Measurements from ENCODE around the gene SLC8A1.

The SLC8A1 gene

DNA sequence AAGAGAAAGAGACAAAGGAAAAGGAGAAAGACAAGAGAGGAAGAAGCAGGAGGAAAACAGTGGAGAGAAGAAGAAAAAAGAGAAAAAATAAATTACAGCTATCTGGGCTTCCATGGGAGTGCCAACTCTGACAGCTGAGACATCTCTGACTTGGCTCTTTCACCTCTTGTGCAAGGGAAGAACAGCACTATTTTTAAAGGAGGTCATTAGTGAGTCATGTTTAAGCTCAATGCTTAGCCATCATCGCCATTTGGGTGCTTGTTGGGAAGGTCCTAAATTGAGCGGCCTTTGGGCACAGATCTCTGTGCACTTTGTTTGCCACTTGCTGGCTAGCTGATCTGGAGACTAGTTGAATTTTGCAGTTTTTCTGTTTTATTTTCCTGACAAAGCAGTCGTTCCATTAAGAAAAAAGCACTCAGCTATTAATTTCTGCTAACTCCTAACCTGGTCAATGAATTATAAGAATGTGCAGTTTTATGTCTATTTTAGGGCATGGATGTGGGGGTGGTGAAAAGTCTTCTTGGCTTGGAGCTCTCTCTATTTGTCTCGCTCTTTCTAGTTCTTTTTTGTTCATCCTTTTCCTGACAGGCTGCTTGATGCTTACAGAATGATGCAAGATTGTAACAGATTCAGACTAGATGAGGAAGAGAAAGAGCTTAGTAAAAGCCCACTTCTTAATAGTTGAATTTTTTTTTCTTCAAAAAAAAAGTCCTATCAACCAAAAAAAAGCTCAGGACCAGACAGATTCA is 231.5 kb downstream of the SLC8A1 start:
- no peak for DNase-seq

DNA sequence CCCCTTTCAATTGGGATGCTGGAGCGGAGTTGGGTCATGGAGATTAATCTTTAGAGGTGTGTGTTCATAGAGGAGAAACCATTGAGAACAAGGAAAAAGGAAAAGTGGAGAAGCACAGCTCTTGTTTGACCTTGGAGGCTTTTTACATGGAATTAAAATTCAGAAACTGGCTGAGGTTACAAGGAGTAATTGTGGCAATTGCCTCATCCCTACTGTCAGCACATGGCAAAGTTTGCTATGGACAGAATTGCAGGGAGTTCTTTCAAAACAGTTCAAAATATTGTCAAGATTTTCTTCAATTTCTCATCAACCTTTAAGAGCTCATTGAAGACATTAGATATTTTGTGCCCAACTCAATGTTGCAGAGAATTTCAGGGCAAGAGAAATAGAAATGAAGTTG is 232.7 kb downstream of the SLC8A1 start:
- DNase-seq: no peak

DNA sequence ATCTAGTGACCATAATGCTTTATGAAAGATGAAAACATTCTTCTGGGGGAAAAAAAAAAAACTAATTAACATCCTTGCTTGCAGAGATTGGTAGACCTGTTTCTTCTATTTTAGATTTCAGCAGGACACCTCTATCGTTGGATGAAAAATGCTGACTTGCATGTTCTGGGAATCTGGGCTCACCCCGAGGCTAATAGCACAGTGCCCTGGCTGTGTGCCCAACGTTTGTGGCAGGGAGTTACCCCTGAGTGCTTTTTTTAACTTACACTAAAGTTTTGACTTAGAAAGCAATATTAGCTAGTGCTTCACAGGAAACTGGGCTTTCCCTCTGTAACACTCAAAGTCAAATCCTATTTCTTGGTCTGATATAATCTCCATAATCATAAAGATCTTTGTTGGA is 233.2 kb downstream of the SLC8A1 start:
- DNase-seq: no peak

DNA sequence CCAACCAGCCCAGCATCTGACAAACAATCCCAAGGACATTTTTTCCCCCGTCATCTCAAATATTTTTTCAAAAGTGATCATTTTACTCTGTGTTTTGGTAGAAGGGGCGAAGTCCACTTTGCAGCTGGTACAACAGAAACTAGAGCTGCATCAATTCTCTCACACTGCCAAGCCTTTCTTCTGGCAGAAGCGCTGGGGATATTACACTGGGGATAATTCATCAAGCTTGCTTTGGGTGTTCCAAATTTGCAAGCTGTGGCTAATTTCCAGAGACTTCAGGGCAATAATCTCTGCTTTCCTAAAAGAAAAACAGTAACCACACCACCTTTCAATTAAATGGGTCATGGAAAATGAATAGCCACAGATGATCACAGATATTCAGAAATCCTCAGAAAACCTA is 238.3 kb downstream of the SLC8A1 start:
- DNase-seq: no peak

DNA sequence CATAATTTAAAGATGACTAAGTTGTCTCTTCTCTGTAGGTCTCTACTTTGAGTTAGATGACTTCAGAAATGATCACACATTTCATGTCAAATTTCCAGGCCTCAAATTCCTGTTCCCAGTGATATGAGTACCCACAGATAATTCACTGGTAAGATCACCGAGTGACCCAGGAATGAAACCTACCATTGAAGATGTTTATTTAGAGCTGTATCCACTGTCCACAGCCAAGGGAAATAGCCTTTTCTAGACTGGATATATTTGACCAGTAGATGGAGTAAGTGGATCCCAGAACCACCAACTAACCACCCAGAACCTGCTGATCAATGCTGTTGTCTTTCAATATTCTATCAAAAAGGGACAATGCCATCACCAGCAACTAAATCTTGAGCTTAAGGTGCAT is 238.8 kb downstream of the SLC8A1 start:
- no peak for DNase-seq

DNA sequence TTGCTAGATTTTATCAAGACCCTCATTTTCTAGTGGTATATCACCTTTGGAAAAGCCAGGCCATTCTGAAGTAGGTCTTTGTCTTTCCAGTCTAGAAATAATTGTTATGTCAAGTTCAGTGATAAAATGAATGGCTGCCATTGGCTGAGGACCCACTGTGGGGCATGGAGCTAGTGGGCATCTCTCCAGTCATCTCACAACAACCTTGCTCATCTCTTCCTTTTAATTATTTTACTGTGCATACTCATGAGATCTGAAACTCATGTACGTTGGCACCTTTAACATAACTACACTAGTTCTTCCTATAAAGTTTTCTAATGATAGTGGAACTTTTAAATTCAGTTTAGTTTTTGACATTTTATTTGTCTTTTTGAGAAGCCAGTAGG is 240.9 kb downstream of the SLC8A1 start:
- DNase-seq: no peak

DNA sequence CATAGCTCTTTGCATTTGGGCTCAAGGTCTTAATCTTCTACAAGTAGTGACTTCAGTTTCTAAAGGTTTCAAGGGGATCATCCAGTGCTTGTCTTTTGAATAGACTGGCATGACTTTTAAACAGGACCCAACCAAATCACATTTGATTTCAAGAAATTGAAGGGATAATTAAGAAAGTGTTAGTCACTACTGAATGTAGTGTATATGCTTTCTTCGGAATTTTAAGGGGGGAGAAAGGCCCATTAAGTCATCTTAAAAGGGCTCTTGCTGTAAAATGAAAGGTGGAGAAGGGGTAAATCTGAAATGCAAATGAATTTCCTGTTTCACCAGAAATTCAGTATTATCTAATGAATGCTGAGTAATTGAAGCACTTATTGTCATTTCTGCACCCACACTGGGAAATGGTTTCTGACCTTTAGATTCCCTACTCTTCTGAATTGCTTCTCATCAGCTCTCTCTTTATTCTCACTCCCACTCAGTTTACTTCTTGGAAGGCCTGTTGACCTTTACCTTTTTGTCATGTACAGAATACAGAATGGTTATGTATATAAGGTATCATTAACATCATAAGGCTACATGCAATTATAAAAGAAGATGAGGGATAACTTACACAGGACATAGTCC is 241.4 kb downstream of the SLC8A1 start:
- DNase-seq: no peak

DNA sequence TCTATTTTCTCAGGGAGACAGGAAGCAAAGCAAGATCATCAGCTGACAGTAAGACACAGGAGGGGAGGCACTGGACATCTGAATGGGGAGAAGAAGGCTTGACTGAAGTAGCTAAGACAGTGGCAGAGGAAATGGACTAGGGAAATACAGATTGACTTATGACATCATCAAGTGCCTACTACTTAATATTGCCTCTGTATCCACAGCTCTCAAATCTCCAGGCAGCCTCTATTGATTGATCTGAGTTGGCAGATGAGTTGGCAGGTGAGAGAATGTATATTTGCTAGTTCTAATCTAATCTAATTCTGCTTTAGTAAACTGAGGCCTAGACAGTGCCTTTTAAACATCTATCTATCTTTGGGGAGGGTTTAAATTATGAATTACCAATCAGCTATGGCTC is 242.1 kb downstream of the SLC8A1 start:
- no peak for DNase-seq

DNA sequence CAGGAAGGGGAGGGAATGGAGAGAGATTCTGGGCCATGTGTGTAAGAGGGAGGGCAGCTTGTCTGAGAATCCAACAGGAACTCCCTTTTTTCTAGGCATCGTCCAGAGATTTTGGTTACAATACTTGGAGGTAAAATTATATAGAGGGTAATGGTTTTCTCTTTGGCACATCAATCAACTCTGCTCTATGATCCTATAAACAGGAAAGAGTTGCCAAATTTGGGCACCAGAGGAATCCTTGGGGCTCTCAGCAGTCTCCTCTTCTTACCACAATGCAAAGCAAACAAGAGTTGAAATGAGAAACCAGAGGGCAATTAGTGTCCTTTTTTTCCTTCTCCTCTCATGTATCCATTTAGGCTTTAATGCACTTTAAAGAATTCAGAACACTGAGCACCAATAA is 243.4 kb downstream of the SLC8A1 start:
- no peak for DNase-seq

DNA sequence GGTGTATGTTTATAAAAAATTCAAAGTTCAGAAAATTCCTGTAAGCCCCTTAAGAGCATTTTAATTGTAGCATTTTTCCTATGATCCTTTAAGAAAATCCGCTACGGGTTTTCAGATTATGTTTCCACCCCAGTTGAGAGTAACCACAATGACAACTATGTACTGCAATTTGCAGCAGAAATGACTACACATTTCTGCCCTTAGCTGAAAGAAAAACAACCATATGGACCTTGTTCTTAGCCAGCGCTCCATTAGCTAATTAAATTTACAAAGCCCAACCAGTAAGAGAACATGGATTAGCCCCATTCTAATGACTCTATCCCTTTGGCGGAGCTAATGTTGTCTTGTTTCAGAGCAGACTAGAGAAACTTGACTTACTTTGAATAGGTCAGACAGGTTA is 247.6 kb downstream of the SLC8A1 start:
- no peak for DNase-seq

DNA sequence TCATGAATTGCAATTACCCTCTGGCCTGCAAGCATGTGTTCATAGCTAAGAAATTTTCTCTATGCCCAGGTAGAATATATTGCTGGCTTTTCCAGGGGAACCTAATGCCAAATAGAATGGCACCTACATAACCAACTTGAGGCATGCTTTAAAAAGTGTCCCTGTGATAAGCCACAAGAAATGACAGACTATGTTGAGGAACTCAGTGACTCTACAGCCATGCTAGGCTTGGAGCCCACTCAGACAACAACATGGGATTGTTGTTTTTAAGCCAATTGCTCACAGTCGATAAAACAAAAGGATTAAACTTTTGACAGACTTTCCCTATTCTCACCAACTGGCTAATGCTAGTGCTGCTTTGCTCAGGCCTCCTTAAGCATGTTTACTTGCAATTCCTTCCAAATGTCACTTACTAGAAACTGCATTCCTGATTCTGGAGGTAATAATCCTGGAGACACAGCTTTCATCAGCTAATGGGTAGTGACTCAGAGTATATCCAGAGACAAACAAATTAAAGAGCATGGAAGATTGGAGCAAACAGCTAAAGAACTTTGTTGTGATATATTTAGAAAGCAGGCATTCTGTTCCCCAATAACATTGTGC is 249.0 kb downstream of the SLC8A1 start:
- DNase-seq: no peak

DNA sequence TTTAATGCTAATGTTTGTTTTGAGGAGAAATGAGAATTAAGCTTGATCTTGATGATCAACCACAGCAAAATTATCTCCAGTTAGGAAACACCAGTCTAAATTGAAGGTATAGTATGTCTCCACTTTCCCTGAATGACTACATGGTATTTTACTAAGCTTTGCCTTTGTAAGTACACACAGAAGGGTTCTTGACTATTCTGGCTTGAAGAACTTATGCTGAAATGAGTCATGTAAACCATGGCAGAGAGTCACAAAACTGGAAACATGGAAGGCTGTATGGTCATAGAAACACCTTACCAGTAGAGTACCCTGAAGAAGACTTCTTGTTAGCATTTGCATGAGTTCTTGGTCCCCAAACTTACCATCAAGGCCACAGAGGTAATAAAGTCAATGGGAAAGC is 250.5 kb downstream of the SLC8A1 start:
- DNase-seq: no peak

DNA sequence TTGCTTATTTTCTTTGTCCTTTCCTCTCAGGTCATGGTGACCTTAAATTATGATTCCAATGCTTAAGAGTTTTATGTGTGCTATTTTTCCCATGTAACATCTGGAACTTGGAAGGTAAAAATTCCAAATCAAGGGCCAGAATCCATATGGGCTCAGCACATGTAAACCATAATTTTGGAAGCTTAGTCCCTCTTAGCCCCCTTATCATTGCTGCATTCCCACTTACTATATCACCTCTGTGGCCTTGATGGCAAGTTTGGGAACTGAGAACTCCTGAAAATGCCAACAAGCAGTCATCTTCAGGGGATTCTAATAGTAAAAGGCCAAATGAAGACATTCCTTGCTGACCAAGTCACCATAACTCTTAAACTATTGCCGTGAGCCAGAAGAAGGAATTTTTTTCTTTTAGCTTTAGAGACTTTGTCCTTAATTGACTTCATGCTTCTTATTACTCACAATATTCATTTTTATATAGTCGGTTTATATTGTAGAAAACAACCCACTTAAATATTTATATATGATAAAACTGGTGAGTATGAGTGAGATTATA is 251.4 kb downstream of the SLC8A1 start:
- DNase-seq: no peak

DNA sequence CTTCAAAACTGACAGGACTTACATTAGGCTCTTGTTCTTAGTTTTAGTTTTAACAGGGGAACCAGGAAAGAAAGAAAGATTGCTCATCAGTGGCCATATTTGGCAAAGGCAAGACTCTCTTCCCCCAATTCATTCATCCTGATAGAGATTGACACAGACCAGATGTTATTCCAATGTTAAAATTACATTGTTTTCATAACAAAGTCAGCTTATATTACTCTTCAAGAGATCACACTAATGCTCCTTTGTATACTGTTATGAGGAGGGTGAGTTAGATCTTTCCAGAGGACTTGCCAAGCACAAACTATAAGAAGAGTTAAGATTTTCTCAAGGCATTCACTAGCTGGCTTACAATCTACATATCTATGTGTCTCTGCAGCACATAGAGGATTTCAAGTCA is 252.1 kb downstream of the SLC8A1 start:
- no peak for DNase-seq

DNA sequence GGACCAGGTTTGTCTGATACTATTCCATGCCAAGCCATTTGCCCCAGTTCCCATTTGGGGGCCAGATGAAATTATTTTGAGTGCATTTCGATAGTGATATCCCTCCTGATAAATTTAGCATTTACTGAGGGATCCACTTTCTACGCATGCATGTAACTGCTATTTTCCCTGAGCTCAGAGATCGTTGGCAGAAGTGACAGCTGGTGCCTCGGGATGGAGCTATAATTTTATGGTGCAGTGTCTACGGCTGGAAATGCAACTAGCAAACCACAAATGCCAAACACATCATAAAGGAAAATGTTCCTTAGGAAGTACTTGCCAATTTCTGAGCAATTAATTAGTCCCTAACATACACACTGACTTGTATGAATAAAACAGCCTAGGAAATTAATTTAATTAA is 254.8 kb downstream of the SLC8A1 start:
- DNase-seq: no peak

DNA sequence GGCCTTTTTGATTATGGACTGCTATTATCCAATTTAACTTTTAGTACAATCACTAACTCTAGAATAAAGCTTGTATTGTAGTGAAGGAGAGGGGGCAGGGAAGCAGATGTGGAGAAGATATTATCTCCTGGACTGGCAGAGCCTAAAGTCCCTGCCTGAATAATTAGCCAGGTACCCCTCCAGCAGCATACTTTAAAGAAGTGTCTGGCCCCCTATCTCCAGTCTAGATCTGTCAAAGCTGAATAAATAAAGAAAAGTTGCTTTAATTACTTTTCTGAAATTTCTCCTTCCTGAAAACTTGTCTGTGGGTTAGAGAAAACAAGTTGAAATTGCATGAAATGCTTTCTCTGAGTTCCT is 258.2 kb downstream of the SLC8A1 start:
- DNase-seq: no peak

DNA sequence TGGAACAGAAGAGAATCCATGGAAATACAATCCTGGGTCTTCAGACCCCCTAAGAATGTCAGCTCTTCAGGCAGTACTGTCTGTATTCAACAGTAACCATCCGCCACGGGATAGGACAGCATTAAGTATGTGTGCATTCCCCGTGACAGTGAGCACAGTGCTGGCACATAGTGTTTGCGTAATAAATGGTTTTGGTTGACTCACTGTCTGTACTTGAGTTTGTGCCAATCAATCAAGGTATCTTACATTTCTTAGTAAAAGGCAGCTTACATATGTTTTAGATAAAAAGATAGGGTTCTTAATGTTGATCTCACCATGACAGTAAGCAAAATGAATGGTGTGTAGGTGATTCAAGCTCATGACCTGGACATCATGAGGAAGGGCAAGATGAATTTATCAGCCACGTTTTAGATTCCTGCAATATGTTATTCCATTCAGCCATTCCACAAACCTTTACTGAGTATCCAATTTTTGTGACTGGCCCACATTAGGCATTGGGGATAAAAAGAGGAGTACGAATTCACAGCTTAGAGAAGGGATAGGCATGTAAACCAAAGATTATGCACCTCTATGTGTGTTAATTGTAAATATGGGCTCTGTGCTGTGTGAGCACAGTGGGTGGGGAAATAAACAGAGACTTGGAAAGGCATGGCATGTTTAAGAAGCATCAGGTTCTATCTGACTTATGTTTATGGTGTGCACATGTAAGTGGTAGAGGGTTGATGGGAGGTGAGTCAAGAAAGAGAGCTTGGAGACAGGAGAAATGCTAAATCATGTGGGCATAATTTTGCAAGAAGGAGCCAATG is 258.8 kb downstream of the SLC8A1 start:
- no peak for DNase-seq

DNA sequence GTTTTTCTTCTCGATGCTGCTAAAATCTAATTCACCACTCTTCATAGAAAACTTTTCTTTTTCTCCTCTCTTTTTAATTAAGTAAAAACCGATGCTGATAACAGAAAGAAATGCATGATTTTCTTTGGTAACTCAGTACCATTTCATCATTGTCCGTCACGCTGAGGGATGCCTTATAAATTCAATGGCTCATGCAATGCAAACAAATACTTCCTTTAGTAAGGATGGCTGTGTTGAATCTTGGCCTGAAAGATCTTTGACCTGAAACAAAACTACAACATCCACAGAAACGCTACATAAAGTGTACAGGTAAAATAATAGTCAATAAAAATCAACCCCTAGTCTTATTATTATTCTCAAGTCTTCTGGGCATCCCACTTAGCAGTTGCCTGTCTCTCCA is 261.4 kb downstream of the SLC8A1 start:
- no peak for DNase-seq

DNA sequence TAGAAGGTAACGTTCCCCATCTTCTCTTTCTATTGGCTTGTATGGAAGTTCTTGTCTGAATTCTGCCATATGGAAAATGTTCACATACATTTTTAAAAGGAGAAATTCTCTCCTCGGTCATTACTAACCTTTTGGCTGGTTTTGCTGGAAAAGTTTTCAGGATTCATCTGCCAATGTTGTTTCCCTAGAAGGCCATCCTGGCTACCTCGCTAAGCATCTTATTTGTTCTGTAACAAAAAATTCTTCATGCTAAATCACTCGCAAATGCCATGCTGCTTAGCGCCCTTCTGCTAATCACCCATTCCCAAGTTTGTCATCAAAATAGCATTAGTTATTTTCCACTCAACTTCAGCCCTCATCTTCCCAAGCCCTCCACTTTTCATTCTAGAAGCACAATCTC is 262.0 kb downstream of the SLC8A1 start:
- DNase-seq: no peak

DNA sequence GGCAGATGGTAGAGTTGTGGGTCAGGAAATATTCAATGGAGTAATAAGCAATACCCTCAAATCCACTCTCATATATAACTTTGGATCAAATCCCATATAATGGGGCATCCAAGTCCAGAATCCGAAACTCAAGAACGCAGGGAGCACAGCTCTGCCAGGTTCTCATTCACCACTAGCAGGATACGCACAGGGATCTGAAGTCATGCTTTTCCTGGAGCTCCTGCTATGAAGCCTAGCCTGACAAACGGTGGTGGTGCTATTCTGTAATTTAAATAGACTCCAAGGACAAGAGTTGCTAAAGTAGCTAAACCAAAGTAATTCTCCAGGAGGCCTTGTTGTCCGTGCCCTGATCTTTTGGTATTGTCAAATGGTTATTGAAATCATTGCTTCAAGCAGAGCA is 264.8 kb downstream of the SLC8A1 start:
- DNase-seq: no peak

DNA sequence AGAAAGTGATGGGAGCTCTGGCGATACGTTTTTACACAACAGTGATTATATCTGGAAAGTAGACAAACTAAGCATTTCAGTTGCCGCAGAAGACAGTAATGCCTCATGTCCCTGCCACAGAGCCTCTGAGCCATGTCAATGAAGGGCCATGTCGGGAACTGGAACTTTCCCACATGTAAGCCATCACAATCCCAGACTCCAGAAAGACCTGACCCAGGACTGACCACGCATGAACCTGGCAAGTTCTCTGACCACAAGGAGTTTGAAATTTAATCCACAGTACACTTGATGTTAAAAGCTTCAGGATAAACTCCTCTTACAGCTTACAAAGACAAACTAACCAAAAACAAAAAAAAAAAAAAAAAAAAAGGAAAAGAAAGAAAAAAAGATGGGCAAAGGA is 267.3 kb downstream of the SLC8A1 start:
- no peak for DNase-seq

DNA sequence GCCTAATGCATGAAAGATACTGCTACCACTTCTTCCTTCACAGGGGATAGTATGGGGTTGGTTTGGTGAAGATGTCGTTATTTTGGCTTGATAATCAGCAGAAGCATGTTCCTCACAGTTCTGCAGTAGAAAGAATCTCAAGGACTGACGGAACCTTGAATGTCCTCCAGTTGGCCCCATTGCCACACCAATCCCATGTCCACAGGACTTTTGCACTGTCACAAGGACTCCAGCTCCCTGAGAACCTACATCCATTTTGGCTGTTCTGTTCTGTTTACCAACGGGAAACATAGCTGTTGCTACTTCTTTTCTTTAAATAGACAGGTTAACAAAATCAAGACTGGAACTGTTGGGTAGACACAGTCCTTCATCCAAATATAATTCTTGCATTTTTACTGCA is 270.0 kb downstream of the SLC8A1 start:
- DNase-seq: no peak

DNA sequence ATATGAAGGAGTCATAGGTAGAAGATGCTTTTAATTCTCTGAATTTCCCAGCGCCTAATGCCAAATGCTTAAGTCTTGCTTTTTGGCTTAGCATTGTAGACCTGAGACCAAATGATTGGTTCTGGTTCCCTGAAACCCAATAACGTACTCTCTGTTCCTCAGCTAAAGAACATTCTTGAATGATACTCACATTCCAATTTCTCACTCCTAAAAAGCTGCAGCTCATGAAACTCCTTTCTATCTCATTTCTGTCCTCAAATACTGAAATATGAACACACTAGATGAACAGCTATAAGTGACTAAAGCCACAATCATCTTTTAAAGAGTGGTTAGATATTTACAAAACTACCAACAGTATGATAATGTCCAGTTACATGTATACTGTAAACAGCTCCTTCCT is 272.1 kb downstream of the SLC8A1 start:
- DNase-seq: no peak

DNA sequence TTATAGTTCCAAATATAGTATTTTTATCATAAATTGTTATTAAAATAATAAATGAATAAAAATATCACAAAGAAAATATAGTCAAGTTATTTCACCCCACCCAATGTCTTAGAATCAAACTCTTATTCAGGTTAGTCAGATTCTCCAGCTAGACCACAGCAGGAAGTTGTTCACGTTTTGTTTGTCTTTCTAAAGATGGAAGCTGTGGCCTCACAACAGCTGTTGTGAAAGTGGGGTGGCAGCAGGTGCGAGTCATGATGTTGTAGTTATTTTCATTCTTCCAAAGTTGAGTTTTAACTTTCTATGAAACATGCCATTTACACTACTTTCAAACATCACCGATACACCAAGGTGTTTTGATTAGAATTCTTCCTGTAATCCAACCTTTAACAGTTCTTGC is 272.9 kb downstream of the SLC8A1 start:
- no peak for DNase-seq

All from CD4-positive, alpha-beta T cell treated with Interleukin-21 for 1 hour (primary cell).